ENCODE results near the gene ZFYVE26. TPM values are rescaled to one million over a fixed set of nuclear protein-coding genes. Genes with fewer than 3 reads are reported as not detected.
"Not testable (repeated sequence)": the region's sequence is repeated elsewhere in the genome, so short reads cannot be mapped to it uniquely, and the experiment has no call there.

Gene ZFYVE26
- polyA plus RNA-seq, 2 of the 4 experiments (the other 2 are of a cell fraction) = 4.5 to 11.3 TPM

- 94% methylated on average over 1 of the region's 1 CpG for WGBS (ENCODE audit: missing lambda C conversion rate)
- no peak for FAIRE-seq
- Histone ChIP-seq H3K27ac (no peak overlapping the region), H3K4me1 (0 out of 3 replicates have a peak, but pooled peaks cover 4% of the 10 kb centered on the region), H3K9me3 (no peaks in the 10 kb centered on the region), H3K4me2 (no peak overlapping the region), H3K4me3 (no peak overlapping the region)
- ChIA-PET CTCF (interaction anchor here (6.7 kb wide), 1 partner anchor 13 kb away, joined by 44 read pairs; no protein-coding TSS in a partner anchor), POLR2A (no interaction called here)
- no peak for ATAC-seq
- TF ChIP-seq NFE2L2 (conservative IDR thresholded peaks at IDR 0.05; ENCODE audit: low read length) (no peak), ZSCAN20 (CRISPR knock-in tag; IDR thresholded peaks at IDR 0.05) (no peak), CHD2 (IDR thresholded peaks at IDR 0.05; ENCODE audit: low read length, partially characterized antibody) (no peak), JUNB (IDR thresholded peaks at IDR 0.05) (no peak), SMC3 (IDR thresholded peaks at IDR 0.05) (no peak), RCOR1 (IDR thresholded peaks at IDR 0.05; ENCODE audit: low read depth, low read length) (no peak), MAX (IDR thresholded peaks at IDR 0.05) (no peak), FOXS1 (CRISPR knock-in tag; IDR thresholded peaks at IDR 0.05) (no peak), NR3C1 (IDR thresholded peaks at IDR 0.05) (no peak), PHF8 (IDR thresholded peaks at IDR 0.05; ENCODE audit: borderline replicate concordance, low read depth) (no peak), POLR2AphosphoS2 (conservative IDR thresholded peaks at IDR 0.05; ENCODE audit: low read length) (no peak), E2F6 (IDR thresholded peaks at IDR 0.05; ENCODE audit: borderline replicate concordance, low read depth) (no peak), KDM5A (IDR thresholded peaks at IDR 0.05) (no peak), ATOH8 (CRISPR knock-in tag; IDR thresholded peaks at IDR 0.05; ENCODE audit: low read depth) (no peak), JUN (IDR thresholded peaks at IDR 0.05) (no peak), CEBPB (IDR thresholded peaks at IDR 0.05) (no peak), ZFP36 (IDR thresholded peaks at IDR 0.05; ENCODE audit: borderline replicate concordance, partially characterized antibody) (no peak)
- TF ChIP-seq, protein P1, sequence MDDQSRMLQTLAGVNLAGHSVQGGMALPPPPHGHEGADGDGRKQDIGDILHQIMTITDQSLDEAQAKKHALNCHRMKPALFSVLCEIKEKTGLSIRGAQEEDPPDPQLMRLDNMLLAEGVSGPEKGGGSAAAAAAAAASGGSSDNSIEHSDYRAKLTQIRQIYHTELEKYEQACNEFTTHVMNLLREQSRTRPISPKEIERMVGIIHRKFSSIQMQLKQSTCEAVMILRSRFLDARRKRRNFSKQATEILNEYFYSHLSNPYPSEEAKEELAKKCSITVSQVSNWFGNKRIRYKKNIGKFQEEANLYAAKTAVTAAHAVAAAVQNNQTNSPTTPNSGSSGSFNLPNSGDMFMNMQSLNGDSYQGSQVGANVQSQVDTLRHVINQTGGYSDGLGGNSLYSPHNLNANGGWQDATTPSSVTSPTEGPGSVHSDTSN (IDR thresholded peaks at IDR 0.05) = no peak
- TF ChIP-seq, protein P2, sequence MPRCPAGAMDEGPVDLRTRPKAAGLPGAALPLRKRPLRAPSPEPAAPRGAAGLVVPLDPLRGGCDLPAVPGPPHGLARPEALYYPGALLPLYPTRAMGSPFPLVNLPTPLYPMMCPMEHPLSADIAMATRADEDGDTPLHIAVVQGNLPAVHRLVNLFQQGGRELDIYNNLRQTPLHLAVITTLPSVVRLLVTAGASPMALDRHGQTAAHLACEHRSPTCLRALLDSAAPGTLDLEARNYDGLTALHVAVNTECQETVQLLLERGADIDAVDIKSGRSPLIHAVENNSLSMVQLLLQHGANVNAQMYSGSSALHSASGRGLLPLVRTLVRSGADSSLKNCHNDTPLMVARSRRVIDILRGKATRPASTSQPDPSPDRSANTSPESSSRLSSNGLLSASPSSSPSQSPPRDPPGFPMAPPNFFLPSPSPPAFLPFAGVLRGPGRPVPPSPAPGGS (IDR thresholded peaks at IDR 0.05) = no peak
- TF ChIP-seq, protein P3, sequence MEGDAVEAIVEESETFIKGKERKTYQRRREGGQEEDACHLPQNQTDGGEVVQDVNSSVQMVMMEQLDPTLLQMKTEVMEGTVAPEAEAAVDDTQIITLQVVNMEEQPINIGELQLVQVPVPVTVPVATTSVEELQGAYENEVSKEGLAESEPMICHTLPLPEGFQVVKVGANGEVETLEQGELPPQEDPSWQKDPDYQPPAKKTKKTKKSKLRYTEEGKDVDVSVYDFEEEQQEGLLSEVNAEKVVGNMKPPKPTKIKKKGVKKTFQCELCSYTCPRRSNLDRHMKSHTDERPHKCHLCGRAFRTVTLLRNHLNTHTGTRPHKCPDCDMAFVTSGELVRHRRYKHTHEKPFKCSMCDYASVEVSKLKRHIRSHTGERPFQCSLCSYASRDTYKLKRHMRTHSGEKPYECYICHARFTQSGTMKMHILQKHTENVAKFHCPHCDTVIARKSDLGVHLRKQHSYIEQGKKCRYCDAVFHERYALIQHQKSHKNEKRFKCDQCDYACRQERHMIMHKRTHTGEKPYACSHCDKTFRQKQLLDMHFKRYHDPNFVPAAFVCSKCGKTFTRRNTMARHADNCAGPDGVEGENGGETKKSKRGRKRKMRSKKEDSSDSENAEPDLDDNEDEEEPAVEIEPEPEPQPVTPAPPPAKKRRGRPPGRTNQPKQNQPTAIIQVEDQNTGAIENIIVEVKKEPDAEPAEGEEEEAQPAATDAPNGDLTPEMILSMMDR (IDR thresholded peaks at IDR 0.05) = no peak
- no peak for DNase-seq (ENCODE audit: low read depth in 1 of 2, low spot score in 1 of 2)
These were observed 99.3 kb downstream of the ZFYVE26 start for GRCh38 chr14:67717048-67717447.

DNA sequence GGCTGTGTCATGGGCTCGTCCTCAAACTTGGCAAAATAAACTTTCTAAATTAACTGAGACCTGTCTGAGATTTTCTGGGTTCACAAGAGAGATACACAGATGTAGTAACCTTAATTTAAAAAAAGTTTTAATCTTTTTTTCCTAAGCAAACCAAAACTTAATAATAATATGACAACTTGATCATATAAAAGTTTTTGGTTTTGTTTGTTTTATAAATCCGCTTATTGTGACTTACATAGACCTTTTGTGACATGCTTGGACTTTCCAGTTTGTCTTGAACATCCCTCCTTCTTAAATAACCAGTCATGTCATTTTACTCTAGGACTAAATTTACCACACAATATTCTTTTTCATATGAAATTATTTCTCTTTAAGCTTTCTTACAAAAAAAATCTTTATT lies 106.2 kb downstream of the ZFYVE26 start:
- CTCF ChIA-PET = interaction anchor here (1.2 to 1.7 kb wide), 3 partner anchors 16 to 18 kb away, joined by 3 to 5 read pairs (median 3); no protein-coding TSS in a partner anchor
- H3K4me2 ChIP-seq = no peak overlapping the region
- H3K4me3 ChIP-seq = no peak overlapping the region
- peaks cover 5% of the 10 kb centered on the region for H3K4me1 ChIP-seq
- peaks cover 20% of the 10 kb centered on the region for H3K9me3 ChIP-seq
- no peak for FAIRE-seq
- POLR2A ChIA-PET = no interaction called here
- no peak for ATAC-seq
- TF ChIP-seq ZFP36 (IDR thresholded peaks at IDR 0.05; ENCODE audit: borderline replicate concordance, partially characterized antibody) (peak; percentile 97), POLR2AphosphoS2 (conservative IDR thresholded peaks at IDR 0.05; ENCODE audit: low read length) (no peak), RAD21 (conservative IDR thresholded peaks at IDR 0.05 in 1 of 2, IDR thresholded peaks at IDR 0.05 in 1 of 2) (no peak), RNF2 (IDR thresholded peaks at IDR 0.05; ENCODE audit: borderline replicate concordance, low read depth) (no peak)
- no peak overlapping the region for H3K27ac ChIP-seq
- peak in 1 of 2 experiments; percentile 51 for DNase-seq (ENCODE audit: low read depth in 1 of 2, low spot score in 1 of 2)
- 77% methylated on average over 2 of the region's 2 CpGs for WGBS (ENCODE audit: missing lambda C conversion rate)

DNA sequence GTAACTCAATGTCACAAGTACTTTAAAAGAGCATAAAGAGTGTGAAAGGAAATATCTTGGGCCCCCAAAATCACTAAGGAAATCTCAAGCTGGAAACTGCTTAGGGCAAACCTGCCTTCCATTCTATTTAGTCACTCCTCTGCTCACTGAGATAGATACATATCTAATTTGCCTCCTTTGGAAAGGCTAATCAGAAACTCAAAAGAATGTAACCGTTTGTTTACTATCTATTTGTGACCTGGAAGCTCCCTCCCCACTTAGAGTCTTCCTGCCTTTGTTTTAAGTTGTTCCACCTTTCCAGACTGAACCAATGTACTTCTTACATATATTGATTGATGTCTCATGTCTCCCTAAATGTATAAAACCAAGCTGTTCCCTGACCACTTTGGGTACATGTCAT lies 106.6 kb downstream of the ZFYVE26 start:
- CTCF ChIA-PET = interaction anchor here (1.4 to 1.7 kb wide), 2 partner anchors 15 to 17 kb away, joined by 3 to 5 read pairs; no protein-coding TSS in a partner anchor
- H3K4me1 ChIP-seq; FAIRE-seq; H3K4me3 ChIP-seq; H3K27ac ChIP-seq; H3K4me2 ChIP-seq; ATAC-seq; POLR2A ChIA-PET; DNase-seq (ENCODE audit: low read depth in 1 of 2, low spot score in 1 of 2): not testable (repeated sequence)
- H3K9me3 ChIP-seq = peaks cover 20% of the 10 kb centered on the region
- 11% methylated on average over 1 of the region's 1 CpG for WGBS (ENCODE audit: missing lambda C conversion rate)

GRCh38 chr14:67709346-67709745 lies 107.0 kb downstream of the ZFYVE26 start:
- not testable (repeated sequence) for ATAC-seq
- CTCF ChIA-PET = interaction anchor here (1.7 kb wide), 1 partner anchor 17 kb away, joined by 5 read pairs; no protein-coding TSS in a partner anchor

More at GRCh38 chr14:67709346-67709745, 107.0 kb downstream of the ZFYVE26 start:
- FAIRE-seq; H3K4me3 ChIP-seq; H3K4me2 ChIP-seq; H3K27ac ChIP-seq; POLR2A ChIA-PET; DNase-seq (ENCODE audit: low read depth in 1 of 2, low spot score in 1 of 2): not testable (repeated sequence)
- peaks cover 11% of the 10 kb centered on the region for H3K4me1 ChIP-seq
- H3K9me3 ChIP-seq = peaks cover 20% of the 10 kb centered on the region

Data from A549 (cell line).